ENCODE data around the gene IWS1.

The IWS1 gene

GRCh38 chr2:127485051-127485693 lies 41.1 kb downstream of the IWS1 start:
- DNase-seq (ENCODE audit: low read depth): no peak
- no peak for TF ChIP-seq CTCF (IDR thresholded peaks at IDR 0.05; ENCODE audit: low read depth, low read length, missing control alignments)
- no peak overlapping the region for H3K4me3 ChIP-seq (ENCODE audit: low read depth, low read length)

GRCh38 chr2:127482031-127482430 lies 44.3 kb downstream of the IWS1 start:
- no peak for DNase-seq (ENCODE audit: low read depth)
- TF ChIP-seq CTCF (IDR thresholded peaks at IDR 0.05; ENCODE audit: low read depth, low read length, missing control alignments): no peak
- H3K4me3 ChIP-seq (ENCODE audit: low read depth, low read length): no peak overlapping the region

GRCh38 chr2:127479866-127480743 lies 46.2 kb downstream of the IWS1 start:
- TF ChIP-seq CTCF (IDR thresholded peaks at IDR 0.05; ENCODE audit: low read depth, low read length, missing control alignments): no peak
- H3K4me3 ChIP-seq (ENCODE audit: low read depth, low read length): no peak overlapping the region
- DNase-seq (ENCODE audit: low read depth): no peak

- peak; percentile 59 for TF ChIP-seq CTCF (IDR thresholded peaks at IDR 0.05; ENCODE audit: low read depth, low read length, missing control alignments)
- peak; percentile 16 for DNase-seq (ENCODE audit: low read depth)
- no peak overlapping the region for H3K4me3 ChIP-seq (ENCODE audit: low read depth, low read length)
Observed at GRCh38 chr2:127479219-127479825, 47.0 kb downstream of the IWS1 start.

GRCh38 chr2:127475788-127476187 lies 50.5 kb downstream of the IWS1 start:
- DNase-seq (ENCODE audit: low read depth): no peak
- no peak overlapping the region for H3K4me3 ChIP-seq (ENCODE audit: low read depth, low read length)
- no peak for TF ChIP-seq CTCF (IDR thresholded peaks at IDR 0.05; ENCODE audit: low read depth, low read length, missing control alignments)

GRCh38 chr2:127472268-127472667 lies 54.0 kb downstream of the IWS1 start:
- no peak for TF ChIP-seq CTCF (IDR thresholded peaks at IDR 0.05; ENCODE audit: low read depth, low read length, missing control alignments)
- H3K4me3 ChIP-seq (ENCODE audit: low read depth, low read length): no peak overlapping the region
- DNase-seq (ENCODE audit: low read depth): no peak

Data from GM12864 (cell line).